ENCODE results near the gene HSF5.

- TF ChIP-seq EP300 (IDR thresholded peaks at IDR 0.05) = no peak
- TF ChIP-seq RAD21 (conservative IDR thresholded peaks at IDR 0.05 in 1 of 2, IDR thresholded peaks at IDR 0.05 in 1 of 2) = no peak
- TF ChIP-seq CTCF (IDR thresholded peaks at IDR 0.05) = no peak
- TF ChIP-seq SMC3 (IDR thresholded peaks at IDR 0.05) = no peak
- TF ChIP-seq RFX5 (IDR thresholded peaks at IDR 0.05) = no peak
- TF ChIP-seq MAZ (IDR thresholded peaks at IDR 0.05; ENCODE audit: borderline replicate concordance, low read depth, low read length) = no peak
- TF ChIP-seq BHLHE40 (IDR thresholded peaks at IDR 0.05; ENCODE audit: low read depth, low read length) = no peak
- TF ChIP-seq ZC3H11A (IDR thresholded peaks at IDR 0.05) = no peak
- TF ChIP-seq KDM1A (IDR thresholded peaks at IDR 0.05; ENCODE audit: low read depth) = no peak
- TF ChIP-seq PBX3 (IDR thresholded peaks at IDR 0.05) = no peak
- no peak for TF ChIP-seq JUN (IDR thresholded peaks at IDR 0.05)
- no peak for TF ChIP-seq ZFP36 (IDR thresholded peaks at IDR 0.05; ENCODE audit: borderline replicate concordance, partially characterized antibody)
Measured at GRCh38 chr17:58487589-58488427, at the start of gene HSF5.

All from A549 (cell line).